Smooth muscle cell (in vitro differentiated cells): ENCODE measurements around the gene NRP1. TPM values are rescaled to one million over a fixed set of nuclear protein-coding genes. Genes with fewer than 3 reads are reported as not detected.

Experiments used
- DNase-seq: peaks from one replicate; lab custom pipeline; 2025; ENCODE audit not compliant: unreplicated experiment; lab: John Stamatoyannopoulos, UW
- H2AFZ ChIP-seq: fragments of 200-600 bp; sonication (generic); 2 replicates; pipeline ENCODE4 v1.6.0; 2016; ENCODE audit warnings: antibody characterized with exemption, low read depth, mild to moderate bottlenecking
- H3F3A ChIP-seq: fragments of 200-600 bp; sonication (generic); 2 replicates; pipeline ENCODE4 v1.6.0; 2017; ENCODE audit warnings: antibody characterized with exemption, low read depth
- H3K27ac ChIP-seq: fragments of 200-600 bp; sonication (generic); 2 replicates; pipeline ENCODE4 v1.5.1; 2016; ENCODE audit warnings: low read depth, mild to moderate bottlenecking
- H3K27me3 ChIP-seq: fragments of 200-600 bp; sonication (generic); 2 replicates; pipeline ENCODE4 v1.6.1; 2016; ENCODE audit warnings: low read depth, mild to moderate bottlenecking
- H3K36me3 ChIP-seq: fragments of 200-600 bp; sonication (generic); 2 replicates; pipeline ENCODE4 v1.5.1; 2016; ENCODE audit warnings: low read depth
- H3K4me1 ChIP-seq: fragments of 200-600 bp; sonication (generic); 2 replicates; pipeline ENCODE4 v1.5.1; 2016; ENCODE audit warnings: low read depth
- H3K4me2 ChIP-seq: fragments of 200-600 bp; sonication (generic); 2 replicates; pipeline ENCODE4 v1.6.0; 2016; ENCODE audit warnings: mild to moderate bottlenecking
- H3K4me3 ChIP-seq: fragments of 200-600 bp; sonication (generic); 2 replicates; pipeline ENCODE4 v1.5.1; 2016; ENCODE audit warnings: mild to moderate bottlenecking
- H3K79me2 ChIP-seq: fragments of 200-600 bp; sonication (generic); 2 replicates; pipeline ENCODE4 v1.6.0; 2016; ENCODE audit warnings: low read depth, mild to moderate bottlenecking
- H3K9ac ChIP-seq: fragments of 200-600 bp; sonication (generic); 2 replicates; pipeline ENCODE4 v1.6.0; 2016; ENCODE audit warnings: low read depth
- H3K9me3 ChIP-seq: fragments of 200-600 bp; sonication (generic); replicated peaks from 2 replicates; pipeline ENCODE4 v1.5.1; 2016; ENCODE audit warnings: low read depth
- H4K20me1 ChIP-seq: fragments of 200-600 bp; sonication (generic); 2 replicates; pipeline ENCODE4 v1.6.0; 2016; ENCODE audit warnings: low read depth
- CTCF ChIP-seq: fragments of 200-600 bp; sonication (generic); IDR thresholded peaks from 2 replicates; pipeline ENCODE4 v1.5.1; 2017; ENCODE audit warnings: borderline replicate concordance, mild to moderate bottlenecking, antibody characterized with exemption; ENCODE audit not compliant: insufficient read depth, poor library complexity, severe bottlenecking
- WGBS: methylation state at CpG from one replicate; pipeline ENCODE4 v1.1.7; 2016; ENCODE audit warnings: low lambda C conversion rate; 5-methylcytosine and 5-hydroxymethylcytosine counted together
- polyA plus RNA-seq: library from polyadenylated mRNA; unstranded; fragments of >200 nt; fragmentation: Nextera tagmentation; extraction: Ambion mirVana; gene quantifications from 2 replicates; pipeline ENCODE4 v1.2.1, GENCODE V29; 2016
- total RNA-seq: library from RNA; depleted of rRNA; stranded (reverse); fragments of >200 nt; gene quantifications from 2 replicates; pipeline ENCODE4 v1.2.3, GENCODE V29; 2014

The NRP1 gene
- total and polyA plus RNA-seq, 2 experiments from 2014 or later, result 74.8 to 80.4 TPM

GRCh38 chr10:33279811-33280602, 54.5 kb downstream of the NRP1 start:
- no peak for DNase-seq
- 58% methylated on average over 5 of the region's 5 CpGs for WGBS
- Histone ChIP-seq H3K27me3 (no peaks in the 10 kb centered on the region), H4K20me1 (no peaks in the 10 kb centered on the region), H3K79me2 (peaks cover 87% of the 10 kb centered on the region), H2AFZ (no peak overlapping the region), H3K9me3 (no peaks in the 10 kb centered on the region), H3F3A (peaks cover 12% of the 10 kb centered on the region), H3K4me1 (peaks cover 6% of the 10 kb centered on the region), H3K4me3 (no peak overlapping the region), H3K36me3 (no peaks in the 10 kb centered on the region), H3K9ac (no peak overlapping the region), H3K4me2 (peak overlapping the region; percentile 59), H3K27ac (peak overlapping the region; percentile 40)
- no peak for TF ChIP-seq CTCF

- 66% methylated on average over 5 of the region's 5 CpGs for WGBS
- TF ChIP-seq CTCF, result no peak
- Histone ChIP-seq H4K20me1 (no peaks in the 10 kb centered on the region), H3F3A (peaks cover 14% of the 10 kb centered on the region), H3K9ac (no peak overlapping the region), H3K4me3 (no peak overlapping the region), H3K4me2 (peak overlapping the region; percentile 59), H3K4me1 (peaks cover 8% of the 10 kb centered on the region), H2AFZ (no peak overlapping the region), H3K27me3 (no peaks in the 10 kb centered on the region), H3K79me2 (peaks cover 87% of the 10 kb centered on the region), H3K27ac (peak overlapping the region; percentile 40), H3K9me3 (no peaks in the 10 kb centered on the region), H3K36me3 (no peaks in the 10 kb centered on the region)
- no peak for DNase-seq
Measured at GRCh38 chr10:33279276-33279675, 55.2 kb downstream of the NRP1 start.

- Histone ChIP-seq H3K4me1 (peaks cover 17% of the 10 kb centered on the region), H3K4me2 (peak overlapping the region; percentile 16), H2AFZ (no peak overlapping the region), H3K4me3 (no peak overlapping the region), H3K9ac (no peak overlapping the region), H3K9me3 (no peaks in the 10 kb centered on the region), H4K20me1 (peaks cover 5% of the 10 kb centered on the region), H3K79me2 (peaks cover 80% of the 10 kb centered on the region), H3F3A (peaks cover 14% of the 10 kb centered on the region), H3K27me3 (no peaks in the 10 kb centered on the region), H3K27ac (peak overlapping the region; percentile 40), H3K36me3 (no peaks in the 10 kb centered on the region)
- TF ChIP-seq CTCF, result no peak
- no peak for DNase-seq
- WGBS, result 66% methylated on average over 3 of the region's 3 CpGs
Measured at GRCh38 chr10:33278198-33278597, 56.3 kb downstream of the NRP1 start.

GRCh38 chr10:33277135-33277536, 57.3 kb downstream of the NRP1 start:
- TF ChIP-seq CTCF, result no peak
- peak overlapping the region; percentile 52 for H3K4me2 ChIP-seq
- H3K4me1 ChIP-seq, result peaks cover 26% of the 10 kb centered on the region
- H3K4me3 ChIP-seq, result no peak overlapping the region
- peaks cover 5% of the 10 kb centered on the region for H4K20me1 ChIP-seq
- H2AFZ ChIP-seq, result no peak overlapping the region
- no peak for DNase-seq
- H3K27me3 ChIP-seq, result no peaks in the 10 kb centered on the region
- H3K27ac ChIP-seq, result peak overlapping the region; percentile 79
- H3F3A ChIP-seq, result peaks cover 14% of the 10 kb centered on the region
- H3K9me3 ChIP-seq, result no peaks in the 10 kb centered on the region
- no peaks in the 10 kb centered on the region for H3K36me3 ChIP-seq
- peaks cover 69% of the 10 kb centered on the region for H3K79me2 ChIP-seq
- peak overlapping the region; percentile 46 for H3K9ac ChIP-seq
- 55% methylated on average over 6 of the region's 6 CpGs for WGBS
